K562 (cell line): Measurements from ENCODE around the gene NRXN3. TPM values are rescaled to one million over a fixed set of nuclear protein-coding genes. Genes with fewer than 3 reads are reported as not detected.

Source experiments
- ATAC-seq: fragments of 200-7000 bp; cut with Tn5 transposase; 3 replicates; pipeline ENCODE4 v1.9.1; 2020; ENCODE audit warnings: moderate library complexity
- BruUV-seq: library from RNA; stranded (reverse); fragments of 400-500 nt; replicated peaks from 2 replicates; lab custom pipeline; 2021; lab: Mats Ljungman, UMichigan
- CTCF ChIA-PET: fragments of 300-600 bp; formaldehyde crosslinking; extraction: SDS; loops from one replicate; lab custom pipeline; 2021; ENCODE audit warnings: low intra/inter-chr PET ratio; lab: Yijun Ruan, JAX
- POLR2A ChIA-PET: fragments of 300-600, 350-650 bp; sonication (Branson Sonifier 250); formaldehyde crosslinking; extraction: SDS; loops from one replicate; lab custom pipeline; 2021; ENCODE audit warnings: antibody characterized with exemption, inconsistent platforms; lab: Yijun Ruan, JAX
- DNase-seq, 4 experiments: peaks; one replicate each; pipeline versions ENCODE4 v3.0.0 to v3.0.0-alpha.2; 2011 to 2018; ENCODE audit warnings: low spot score in 3 of 4, mixed read lengths in 3 of 4; ENCODE audit errors: extremely low read depth in 1 of 4
- FAIRE-seq: peaks from 2 replicates; lab custom pipeline; 2011; peaks lifted over from hg19 to GRCh38; lab: Jason Lieb, UNC
- H2AFZ ChIP-seq: 2 replicates; pipeline ENCODE4 v1.6.0; 2011; ENCODE audit warnings: low read depth, low read length, control low read depth, inconsistent platforms
- H3K27ac ChIP-seq: fragments of 200-600 bp; 3 replicates; pipeline ENCODE4 v1.8.0; 2011; ENCODE audit warnings: low read depth, mild to moderate bottlenecking, control low read depth, inconsistent platforms, low read length, moderate library complexity, mixed read lengths; ENCODE audit errors: extremely low read depth
- H3K27me3 ChIP-seq, 2 experiments: fragments of 300-600 bp in 1 of 2; 2 replicates in 1 of 2; 3 replicates in 1 of 2; pipeline versions ENCODE4 v1.6.0 to v1.8.0; 2011; ENCODE audit warnings: inconsistent platforms in 2 of 2, low read length in 2 of 2, mild to moderate bottlenecking in 1 of 2, mixed read lengths in 1 of 2, moderate library complexity in 1 of 2; ENCODE audit not compliant: control insufficient read depth in 2 of 2, insufficient read depth in 2 of 2
- H3K36me3 ChIP-seq: fragments of 300-600 bp; 3 replicates; pipeline ENCODE4 v1.8.0; 2011; ENCODE audit warnings: mild to moderate bottlenecking, low read length, inconsistent platforms; ENCODE audit not compliant: control insufficient read depth, insufficient read depth
- H3K4me1 ChIP-seq, 2 experiments: fragments of 200-600 bp in 1 of 2; replicated peaks in 1 of 2; 2 replicates in 1 of 2; 3 replicates in 1 of 2; pipeline versions ENCODE4 v1.5.1 to v1.8.0; 2011; ENCODE audit warnings: inconsistent platforms in 2 of 2, low read length in 2 of 2, mild to moderate bottlenecking in 1 of 2, mixed read lengths in 1 of 2, moderate library complexity in 1 of 2; ENCODE audit not compliant: control insufficient read depth in 2 of 2, insufficient read depth in 2 of 2
- H3K4me2 ChIP-seq: 2 replicates; pipeline ENCODE4 v1.6.1; 2011; ENCODE audit warnings: low read length, control low read depth, inconsistent platforms, mixed read lengths; ENCODE audit not compliant: insufficient read depth
- H3K4me3 ChIP-seq: fragments of 200-600 bp; sonication (generic), shearing (Covaris generic); 2 replicates; pipeline ENCODE4 v1.5.1; 2016; ENCODE audit warnings: control low read depth, inconsistent platforms
- H3K79me2 ChIP-seq: fragments of 200-600 bp; 3 replicates; pipeline ENCODE4 v1.8.0; 2011; ENCODE audit warnings: low read length, inconsistent platforms; ENCODE audit not compliant: control insufficient read depth, insufficient read depth
- H3K9ac ChIP-seq, 2 experiments: 2 replicates each; pipeline versions ENCODE4 v1.6.0 to v1.6.1; 2011; ENCODE audit warnings: low read depth in 2 of 2, low read length in 2 of 2, control low read depth in 1 of 2, inconsistent platforms in 1 of 2, mild to moderate bottlenecking in 1 of 2, mixed read lengths in 1 of 2; ENCODE audit not compliant: insufficient read depth in 1 of 2
- H3K9me1 ChIP-seq: one replicate; pipeline ENCODE4 v1.6.0; 2011; ENCODE audit warnings: inconsistent platforms, mild to moderate bottlenecking, low read length, moderate library complexity; ENCODE audit not compliant: control insufficient read depth, insufficient read depth
- H3K9me3 ChIP-seq: replicated peaks from 2 replicates; pipeline ENCODE4 v1.5.1; 2011; ENCODE audit warnings: low read depth, low read length, inconsistent platforms; ENCODE audit not compliant: control insufficient read depth, insufficient read depth
- H4K20me1 ChIP-seq: replicated peaks from 2 replicates; pipeline ENCODE4 v1.6.1; 2011; ENCODE audit warnings: low read length, inconsistent platforms, mixed read lengths; ENCODE audit not compliant: control insufficient read depth, insufficient read depth
- BRCA1 ChIP-seq, 2 experiments: fragments of 450-650 bp in 1 of 2; sonication (generic) in 1 of 2; formaldehyde crosslinking in 1 of 2; IDR thresholded peaks; 2 replicates each; pipeline versions ENCODE4 v1.5.0 to v1.6.1; 2017 to 2020; ENCODE audit warnings: mild to moderate bottlenecking in 1 of 2, missing genetic modification reagents in 1 of 2
- DACH1 ChIP-seq: fragments of 450-650 bp; IDR thresholded peaks from 2 replicates; pipeline ENCODE4 v1.6.1; 2018; ENCODE audit not compliant: partially characterized antibody
- EGR1 ChIP-seq: fragments of 450-650 bp; conservative IDR thresholded peaks from 2 replicates; pipeline ENCODE4 v1.6.1; 2017; ENCODE audit warnings: mild to moderate bottlenecking
- FOS ChIP-seq: IDR thresholded peaks from 3 replicates; pipeline ENCODE4 v1.6.1; 2011; ENCODE audit not compliant: insufficient read length; ENCODE audit errors: extremely low read depth
- NFATC3 ChIP-seq: fragments of 450-650 bp; IDR thresholded peaks from 2 replicates; pipeline ENCODE4 v1.6.1; 2017; ENCODE audit warnings: mild to moderate bottlenecking
- ZBTB17 ChIP-seq: fragments of 450-650 bp; formaldehyde crosslinking; IDR thresholded peaks from 2 replicates; pipeline ENCODE4 v1.4.0; 2020; ENCODE audit warnings: mild to moderate bottlenecking
- ZSCAN32 ChIP-seq: fragments of 450-650 bp; formaldehyde crosslinking; IDR thresholded peaks from 2 replicates; pipeline ENCODE4 v1.4.0; 2020; ENCODE audit warnings: mild to moderate bottlenecking, moderate library complexity
- WGBS: fragments of 100-300 bp; shearing (Covaris generic); methylation state at CpG from one replicate; pipeline ENCODE4 v1.1.6; 2016; ENCODE audit warnings: low coverage, mixed read lengths; ENCODE audit not compliant: insufficient coverage; ENCODE audit errors: missing lambda C conversion rate; 5-methylcytosine and 5-hydroxymethylcytosine counted together
- in situ Hi-C: fragments of 300-500 bp; cut with MboI; formaldehyde crosslinking; loops from 4 replicates; pipeline ENCODE4 v1.15.0; 2018; ENCODE audit warnings: inconsistent platforms, mixed read lengths
- intact Hi-C: fragments of 100-400 bp; cut with micrococcal nuclease; formaldehyde crosslinking; loops from 2 replicates; pipeline ENCODE4 v1.14.2; 2022
- polyA plus RNA-seq, 8 experiments: library from polyadenylated mRNA; depleted of rRNA in 4 of 8; stranded (reverse) in 5 of 8; unstranded in 3 of 8; fragments of >200 nt; fragmentation: Nextera tagmentation in 2 of 8; fragmentation: Illumina TruSeq in 1 of 8; extraction: Ambion mirVana in 2 of 8; extraction: Trizol in 1 of 8; gene quantifications; 2 replicates each; pipeline versions ENCODE4 v1.2.1 to v1.2.3, GENCODE V29; 2011 to 2014; ENCODE audit warnings: inconsistent platforms in 1 of 8, missing spikeins in 1 of 8
- total RNA-seq, 7 experiments: library from RNA; depleted of rRNA in 6 of 7; stranded (reverse); fragments of >200 nt in 6 of 7; fragmentation: Illumina TruSeq in 2 of 7; extraction: Trizol in 2 of 7; gene quantifications; 2 replicates each; pipeline versions ENCODE4 v1.2.1 to v1.2.3, GENCODE V29; 2011 to 2021; ENCODE audit warnings: low replicate concordance in 1 of 7
- TF ChIP-seq, protein P1 (sequence below): sonication (generic); formaldehyde crosslinking; IDR thresholded peaks from 2 replicates; pipeline ENCODE4 v1.8.0; 2022; ENCODE audit warnings: mild to moderate bottlenecking, missing genetic modification reagents

NRXN3 gene
- total and polyA plus RNA-seq, 9 of the 15 experiments (the other 6 are each of a cell fraction or from before 2014, with no cell fraction given): 0.09 TPM; not detected in 8

DNA sequence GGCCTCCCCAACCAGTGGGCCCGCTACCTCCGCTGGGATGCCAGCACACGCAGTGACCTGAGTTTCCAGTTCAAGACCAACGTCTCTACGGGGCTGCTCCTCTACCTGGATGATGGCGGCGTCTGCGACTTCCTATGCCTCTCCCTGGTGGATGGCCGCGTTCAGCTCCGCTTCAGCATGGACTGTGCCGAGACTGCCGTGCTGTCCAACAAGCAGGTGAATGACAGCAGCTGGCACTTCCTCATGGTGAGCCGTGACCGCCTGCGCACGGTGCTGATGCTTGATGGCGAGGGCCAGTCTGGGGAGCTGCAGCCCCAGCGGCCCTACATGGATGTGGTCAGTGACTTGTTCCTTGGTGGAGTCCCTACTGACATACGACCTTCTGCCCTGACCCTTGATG lies 73.0 kb downstream of the NRXN3 start:
- no peaks in the 10 kb centered on the region for H3K9me3 ChIP-seq
- no TSS peak for BruUV-seq
- no peak overlapping the region for H3K4me2 ChIP-seq
- H3K27ac ChIP-seq: no peak overlapping the region
- CTCF ChIA-PET: no interaction called here
- no peak overlapping the region for H3K4me3 ChIP-seq
- H4K20me1 ChIP-seq: no peaks in the 10 kb centered on the region; the same call in 1 of the 2 replicates
- DNase-seq: no peak
- TF ChIP-seq, protein P1, sequence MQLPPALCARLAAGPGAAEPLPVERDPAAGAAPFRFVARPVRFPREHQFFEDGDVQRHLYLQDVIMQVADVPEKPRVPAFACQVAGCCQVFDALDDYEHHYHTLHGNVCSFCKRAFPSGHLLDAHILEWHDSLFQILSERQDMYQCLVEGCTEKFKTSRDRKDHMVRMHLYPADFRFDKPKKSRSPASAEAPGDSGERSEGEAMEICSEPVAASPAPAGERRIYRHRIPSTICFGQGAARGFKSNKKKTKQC (CRISPR knock-in tag): no peak
- TF ChIP-seq BRCA1 (IDR thresholded peaks at IDR 0.05) (no peak), BRCA1 (CRISPR knock-in tag; IDR thresholded peaks at IDR 0.05) (no peak), NFATC3 (no peak), ZBTB17 (no peak), EGR1 (no peak), FOS (no peak), ZSCAN32 (CRISPR knock-in tag) (no peak), DACH1 (no peak)
- POLR2A ChIA-PET: no interaction called here
- FAIRE-seq: no peak
- in situ Hi-C loops (no loop called here), intact Hi-C loops (no loop called here)
- no peaks in the 10 kb centered on the region for H3K4me1 ChIP-seq
- no peak for ATAC-seq
- no peaks in the 10 kb centered on the region for H3K36me3 ChIP-seq
- under 1% methylated on average over 19 of the region's 20 CpGs for WGBS
- H3K27me3 ChIP-seq: peaks cover 0 to 8% of the 10 kb centered on the region in 2 experiments; a peak in 2 of 5 replicates
- H3K79me2 ChIP-seq: no peaks in the 10 kb centered on the region
- no peak overlapping the region for H2AFZ ChIP-seq
- H3K9me1 ChIP-seq: no peaks in the 10 kb centered on the region
- H3K9ac ChIP-seq: no peak overlapping the region
